KMS-11 (cell line): ENCODE measurements around the gene C1GALT1.

Source experiments
- H2AFZ ChIP-seq: fragments of 200-600 bp; sonication (generic); 2 replicates; pipeline ENCODE4 v1.6.1; 2016; ENCODE audit warnings: antibody characterized with exemption, mixed run types, low read depth
- H3K27ac ChIP-seq: fragments of 200-600 bp; sonication (generic); 2 replicates; pipeline ENCODE4 v1.6.1; 2016; ENCODE audit warnings: mild to moderate bottlenecking, mixed run types
- H3K27me3 ChIP-seq: fragments of 200-600 bp; sonication (generic); 2 replicates; pipeline ENCODE4 v1.6.1; 2017; ENCODE audit warnings: mild to moderate bottlenecking, low read depth, mixed run types, moderate library complexity; ENCODE audit not compliant: insufficient read depth
- H3K36me3 ChIP-seq: fragments of 200-600 bp; sonication (generic); 2 replicates; pipeline ENCODE4 v1.6.1; 2017; ENCODE audit warnings: mild to moderate bottlenecking, mixed run types; ENCODE audit not compliant: insufficient read depth
- H3K4me1 ChIP-seq: fragments of 200-600 bp; sonication (generic); 2 replicates; pipeline ENCODE4 v1.6.1; 2016; ENCODE audit warnings: mild to moderate bottlenecking, low read depth, mixed run types; ENCODE audit not compliant: poor library complexity, severe bottlenecking
- H3K4me2 ChIP-seq: fragments of 200-600 bp; sonication (generic); 2 replicates; pipeline ENCODE4 v1.7.0; 2016; ENCODE audit warnings: mild to moderate bottlenecking, mixed run types
- H3K4me3 ChIP-seq: fragments of 200-600 bp; sonication (generic); IDR thresholded peaks from 2 replicates; pipeline ENCODE4 v1.6.1; 2017; ENCODE audit warnings: low read depth, low read length, mixed read lengths; ENCODE audit not compliant: insufficient read depth
- H3K79me2 ChIP-seq: fragments of 200-600 bp; sonication (generic); 2 replicates; pipeline ENCODE4 v1.6.1; 2016; ENCODE audit warnings: low read depth, mixed run types; ENCODE audit not compliant: insufficient read depth
- H3K9ac ChIP-seq: fragments of 200-600 bp; sonication (generic); 2 replicates; pipeline ENCODE4 v1.6.1; 2016; ENCODE audit warnings: mild to moderate bottlenecking, mixed run types
- H4K20me1 ChIP-seq: fragments of 200-600 bp; sonication (generic); 2 replicates; pipeline ENCODE4 v1.6.1; 2016; ENCODE audit warnings: mild to moderate bottlenecking, mixed run types; ENCODE audit not compliant: insufficient read depth
- CTCF ChIP-seq: fragments of 200-600 bp; sonication (generic); conservative IDR thresholded peaks from 2 replicates; pipeline ENCODE4 v1.6.1; 2017; ENCODE audit warnings: low read depth, mild to moderate bottlenecking, antibody characterized with exemption, low read length, moderate library complexity, mixed read lengths

The C1GALT1 gene

GRCh38 chr7:7208520-7208919 lies 26.2 kb downstream of the C1GALT1 start:
- H4K20me1 ChIP-seq: no peaks in the 10 kb centered on the region; the same call in 1 of the 2 replicates
- no peaks in the 10 kb centered on the region for H3K27me3 ChIP-seq
- H3K9ac ChIP-seq: no peak overlapping the region
- peaks cover 100% of the 10 kb centered on the region for H3K79me2 ChIP-seq
- no peaks in the 10 kb centered on the region for H3K36me3 ChIP-seq
- H2AFZ ChIP-seq: no peak overlapping the region
- no peak overlapping the region for H3K4me3 ChIP-seq
- no peak for TF ChIP-seq CTCF
- H3K4me1 ChIP-seq: peaks cover 74% of the 10 kb centered on the region
- H3K27ac ChIP-seq: no peak overlapping the region
- H3K4me2 ChIP-seq: no peak overlapping the region

GRCh38 chr7:7209412-7210050 lies 27.2 kb downstream of the C1GALT1 start:
- no peak for TF ChIP-seq CTCF
- peaks cover 100% of the 10 kb centered on the region for H3K79me2 ChIP-seq
- H2AFZ ChIP-seq: no peak overlapping the region
- no peak overlapping the region for H3K4me2 ChIP-seq
- no peak overlapping the region for H3K27ac ChIP-seq
- H3K4me3 ChIP-seq: no peak overlapping the region
- no peaks in the 10 kb centered on the region; the same call in 1 of the 2 replicates for H4K20me1 ChIP-seq
- no peak overlapping the region for H3K9ac ChIP-seq
- H3K4me1 ChIP-seq: peaks cover 64% of the 10 kb centered on the region
- peaks cover 5% of the 10 kb centered on the region; the same call in 1 of the 2 replicates for H3K36me3 ChIP-seq
- no peaks in the 10 kb centered on the region for H3K27me3 ChIP-seq

- Histone ChIP-seq H2AFZ (no peak overlapping the region), H3K79me2 (peaks cover 88% of the 10 kb centered on the region), H3K36me3 (peaks cover 9% of the 10 kb centered on the region; the same call in 1 of the 2 replicates), H3K27ac (no peak overlapping the region), H3K27me3 (no peaks in the 10 kb centered on the region), H3K9ac (no peak overlapping the region), H4K20me1 (no peaks in the 10 kb centered on the region), H3K4me1 (peaks cover 53% of the 10 kb centered on the region), H3K4me3 (no peak overlapping the region), H3K4me2 (no peak overlapping the region)
- no peak for TF ChIP-seq CTCF
Measured at GRCh38 chr7:7210475-7211237, 28.3 kb downstream of the C1GALT1 start.

GRCh38 chr7:7212612-7213011 lies 30.3 kb downstream of the C1GALT1 start:
- H3K79me2 ChIP-seq: peaks cover 81% of the 10 kb centered on the region
- no peaks in the 10 kb centered on the region for H3K27me3 ChIP-seq
- H4K20me1 ChIP-seq: no peaks in the 10 kb centered on the region
- no peak overlapping the region for H3K4me2 ChIP-seq
- no peak for TF ChIP-seq CTCF
- H3K4me3 ChIP-seq: no peak overlapping the region
- H3K27ac ChIP-seq: no peak overlapping the region
- H3K4me1 ChIP-seq: peaks cover 33% of the 10 kb centered on the region
- no peak overlapping the region for H2AFZ ChIP-seq
- no peak overlapping the region for H3K9ac ChIP-seq
- peaks cover 13% of the 10 kb centered on the region; the same call in 1 of the 2 replicates for H3K36me3 ChIP-seq
